Left forelimb (tissue), 1 donor: ENCODE data around the gene VSIG1.

Experiments used
- DNase-seq: peaks from one replicate; pipeline ENCODE4 v3.0.0-alpha.2; 2018; ENCODE audit warnings: low spot score

VSIG1 gene

DNA sequence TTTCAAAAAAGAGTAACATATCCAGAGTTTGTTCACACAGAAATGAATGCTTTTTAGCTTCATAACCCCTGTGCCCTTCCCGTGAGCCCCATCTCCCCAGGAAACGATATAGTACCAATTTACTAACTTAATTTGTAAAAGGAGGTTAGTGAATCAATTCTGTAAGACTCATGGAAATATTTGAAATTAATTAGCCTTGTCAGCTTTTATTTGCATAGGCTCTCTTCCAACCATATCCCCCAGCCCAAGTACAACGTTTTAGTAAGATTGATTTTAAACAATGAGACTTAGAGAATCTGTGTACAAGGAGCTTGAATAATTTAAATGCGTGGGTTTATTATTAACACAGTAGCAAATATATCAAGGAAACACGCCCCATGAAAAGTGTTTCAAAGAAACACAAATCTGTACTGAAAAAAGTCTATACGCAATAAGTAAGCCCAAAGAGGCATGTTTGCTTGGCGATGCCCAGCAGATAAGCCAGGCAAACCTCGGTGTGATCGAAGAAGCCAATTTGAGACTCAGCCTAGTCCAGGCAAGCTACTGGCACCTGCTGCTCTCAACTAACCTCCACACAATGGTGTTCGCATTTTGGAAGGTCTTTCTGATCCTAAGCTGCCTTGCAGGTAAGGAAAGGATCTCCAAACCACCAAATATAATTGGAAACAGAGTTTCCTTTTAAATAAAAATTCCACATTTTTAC, at the start of gene VSIG1:
Gene VSIG1, plus strand, starts transcription at position 512 of the 703 bp plus-strand sequence. Its CDS starts 66 bp downstream, at position 578.
- no peak for DNase-seq

DNA sequence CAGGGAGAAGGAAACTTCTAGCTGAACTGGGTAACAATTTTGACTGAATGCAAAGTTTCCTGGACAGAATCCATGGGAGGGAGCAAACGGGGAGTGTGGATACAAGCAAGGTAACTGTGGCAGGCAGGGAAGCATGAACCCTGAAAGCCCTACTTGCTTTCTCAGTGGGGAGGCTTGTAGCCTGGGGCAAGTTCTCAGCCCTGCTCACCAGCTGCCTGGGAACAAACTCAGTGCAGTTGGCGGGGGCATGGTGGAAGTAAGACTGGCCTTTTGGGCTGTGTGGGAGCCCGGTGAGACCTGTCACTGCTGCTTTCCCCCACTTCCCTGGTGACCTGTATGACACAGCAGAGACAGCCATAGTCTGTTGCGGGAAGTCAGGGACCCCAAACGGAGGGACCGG, 48.7 kb upstream of the VSIG1 start:
- DNase-seq: no peak

GRCh38 chrX:108000751-108001150, 44.1 kb upstream of the VSIG1 start:
- DNase-seq: no peak

DNA sequence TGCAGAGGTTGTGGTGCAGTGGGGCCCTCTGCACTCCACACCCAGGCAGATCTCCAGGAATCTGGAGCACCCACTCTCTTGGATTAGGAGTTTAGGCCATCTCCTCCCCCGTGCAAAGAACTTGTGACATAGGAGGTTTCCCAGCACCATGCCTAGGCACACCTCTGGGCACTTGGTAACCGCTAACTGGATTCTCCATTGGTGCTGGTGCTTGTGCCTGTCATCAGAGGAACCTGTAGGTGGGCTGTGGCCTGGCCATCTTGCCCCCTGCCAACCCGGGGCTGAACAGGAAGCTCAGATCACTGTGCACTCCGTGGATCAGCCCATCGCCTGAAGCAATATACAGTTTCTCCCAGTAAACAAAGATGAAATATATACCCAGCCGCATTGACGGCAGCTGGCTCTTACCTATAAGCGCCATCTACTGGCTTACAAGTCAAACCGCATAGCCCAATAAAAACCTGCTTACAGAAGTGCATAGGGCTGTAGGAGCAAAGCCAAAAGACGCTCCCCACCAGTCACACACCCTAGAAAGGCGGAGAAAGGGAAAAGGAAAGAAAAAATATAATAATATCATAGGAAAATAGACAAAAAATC, 43.5 kb upstream of the VSIG1 start:
- DNase-seq: no peak

DNA sequence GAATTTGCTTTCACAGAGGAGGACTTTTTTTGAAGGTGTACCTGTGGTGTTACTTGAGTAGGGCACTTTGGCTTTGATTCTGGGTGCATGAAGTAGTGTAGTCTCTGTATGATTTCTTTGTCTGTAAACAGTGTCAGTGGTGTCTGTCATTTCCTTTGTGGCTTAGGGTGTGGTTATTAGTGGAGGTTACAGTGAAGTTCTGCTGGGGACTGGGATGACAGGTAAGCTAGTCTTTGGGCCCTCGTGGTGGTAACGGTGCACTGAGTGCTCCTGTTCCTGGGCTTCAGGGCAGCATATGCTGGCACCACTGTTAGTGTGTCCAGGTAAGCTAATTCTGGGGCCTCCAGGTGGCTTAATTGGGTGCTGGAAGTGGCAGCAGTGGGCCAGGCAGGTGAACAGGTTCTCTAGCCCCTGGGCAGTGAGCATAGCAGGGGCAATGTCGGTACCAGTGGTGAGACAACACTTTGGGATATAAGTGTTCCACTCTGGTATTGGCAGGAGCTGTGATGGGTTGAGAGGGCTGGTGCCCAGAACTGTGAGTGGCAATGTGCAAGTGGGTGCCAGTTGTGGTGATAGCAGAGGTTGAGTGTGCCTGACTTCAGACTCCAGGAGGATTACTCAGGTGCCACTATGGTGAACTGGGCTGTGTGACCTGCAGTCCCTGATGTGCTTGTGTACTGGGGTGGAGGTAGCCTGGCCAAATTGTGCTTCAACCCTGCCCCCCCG, 26.0 kb upstream of the VSIG1 start:
- no peak for DNase-seq

- DNase-seq: no peak
Observed at GRCh38 chrX:108019382-108019875, 25.4 kb upstream of the VSIG1 start.

DNA sequence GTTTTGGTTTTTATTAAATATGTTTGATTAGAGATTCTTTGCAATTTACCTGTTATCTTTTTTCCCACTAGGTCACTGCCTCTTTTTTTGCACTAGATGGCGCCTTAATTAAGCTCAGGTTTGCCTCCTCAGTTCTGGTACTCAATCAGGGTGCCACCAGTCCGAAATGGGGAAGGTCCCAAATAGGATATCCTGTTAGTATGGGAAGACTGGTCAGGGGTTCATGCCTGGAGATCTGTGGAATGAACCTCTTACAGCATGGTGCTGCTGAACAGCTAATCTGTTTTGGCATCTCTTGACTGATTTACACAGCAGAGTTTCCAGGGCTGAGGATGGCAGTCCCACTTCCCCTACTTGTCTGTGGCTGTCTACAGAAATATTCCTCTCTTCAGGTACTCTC, 24.2 kb upstream of the VSIG1 start:
- no peak for DNase-seq

- no peak for DNase-seq
Observed at GRCh38 chrX:108022491-108023089, 22.3 kb upstream of the VSIG1 start.

DNA sequence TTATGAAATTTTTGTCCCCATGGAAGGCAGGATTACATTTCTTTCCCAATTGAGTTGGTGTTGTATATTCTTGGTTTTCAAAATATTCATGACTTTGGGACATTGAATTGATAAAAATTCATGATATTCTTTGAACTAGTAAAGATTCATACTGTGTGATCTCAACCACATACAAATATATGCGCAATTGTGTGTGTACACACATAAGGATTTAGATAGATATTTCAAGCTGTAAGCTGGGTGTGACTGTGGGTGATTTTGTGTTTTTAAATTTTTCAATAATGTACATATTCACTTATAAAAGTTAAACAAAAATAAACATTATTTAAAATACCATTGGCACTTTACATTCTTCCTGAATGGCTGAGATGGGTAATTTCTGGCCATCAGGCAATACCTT, 19.5 kb upstream of the VSIG1 start:
- no peak for DNase-seq

DNA sequence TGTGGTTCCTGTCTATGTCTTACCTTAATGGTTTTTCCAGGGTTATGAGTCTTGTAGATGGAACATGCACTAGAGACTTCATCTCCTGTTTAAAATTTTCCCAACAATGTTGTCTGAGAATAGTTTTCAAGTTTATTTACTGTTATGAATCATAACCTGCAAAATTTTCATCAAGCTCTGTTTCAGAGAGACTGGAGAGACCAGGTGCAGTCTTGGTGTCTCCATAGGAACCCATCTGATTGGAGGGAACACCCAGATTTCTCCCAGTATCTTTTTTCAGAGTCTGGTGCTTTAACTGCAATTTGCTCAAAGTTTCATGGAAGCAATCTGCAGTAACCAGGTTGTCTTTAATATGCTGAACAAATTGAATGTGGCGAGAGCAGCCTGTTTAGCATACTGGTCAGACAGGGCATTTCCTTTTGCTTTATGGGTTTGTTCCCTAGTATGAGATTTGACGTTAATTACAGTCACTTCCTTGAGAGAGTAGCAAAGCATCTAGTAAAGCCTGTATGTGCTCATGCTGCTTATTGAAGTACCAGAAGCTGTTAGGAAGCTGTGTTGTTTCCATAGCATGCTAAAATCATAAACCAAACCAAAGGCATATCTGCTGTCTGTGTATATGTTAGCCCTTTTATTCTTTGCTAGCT, 18.8 kb upstream of the VSIG1 start:
- DNase-seq: no peak

- no peak for DNase-seq
Observed at GRCh38 chrX:108028854-108029253, 16.0 kb upstream of the VSIG1 start.

DNA sequence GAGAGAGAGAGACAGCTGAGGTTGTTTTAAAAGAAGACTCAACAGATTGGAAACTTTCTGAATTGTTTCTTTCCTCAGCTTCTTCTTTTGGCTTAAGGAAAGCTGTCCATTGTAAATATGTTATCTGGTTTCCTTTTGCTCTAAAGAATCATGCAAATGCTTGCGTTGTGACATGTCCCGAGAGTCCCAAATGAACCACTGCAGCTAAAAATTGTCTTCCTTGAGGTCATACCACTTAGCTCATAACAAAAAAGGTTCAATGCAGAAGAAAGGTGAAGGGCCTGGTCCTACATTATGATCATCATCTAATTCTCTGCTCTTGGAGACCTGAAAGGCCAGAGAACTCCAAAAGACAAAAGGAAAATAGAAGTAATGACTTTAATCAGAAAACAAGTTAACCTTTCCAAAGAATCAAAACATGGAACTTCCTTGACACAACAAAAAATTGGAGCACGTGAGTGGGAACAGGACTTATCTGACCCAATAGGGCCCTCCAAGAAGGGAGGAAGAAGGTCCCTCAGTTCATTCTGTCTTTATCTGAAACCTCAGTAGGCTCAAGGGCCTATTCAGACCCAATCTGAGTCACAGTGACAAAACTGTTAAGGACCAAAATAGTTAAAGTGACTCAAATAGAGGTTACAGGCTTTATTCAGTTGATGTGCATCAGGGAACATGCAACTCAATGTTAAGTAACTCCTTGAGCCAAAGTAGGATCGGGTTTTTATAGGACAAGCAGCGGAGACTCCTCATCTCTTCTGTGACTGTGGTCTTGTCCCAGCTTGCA, 14.7 kb upstream of the VSIG1 start:
- no peak for DNase-seq

DNA sequence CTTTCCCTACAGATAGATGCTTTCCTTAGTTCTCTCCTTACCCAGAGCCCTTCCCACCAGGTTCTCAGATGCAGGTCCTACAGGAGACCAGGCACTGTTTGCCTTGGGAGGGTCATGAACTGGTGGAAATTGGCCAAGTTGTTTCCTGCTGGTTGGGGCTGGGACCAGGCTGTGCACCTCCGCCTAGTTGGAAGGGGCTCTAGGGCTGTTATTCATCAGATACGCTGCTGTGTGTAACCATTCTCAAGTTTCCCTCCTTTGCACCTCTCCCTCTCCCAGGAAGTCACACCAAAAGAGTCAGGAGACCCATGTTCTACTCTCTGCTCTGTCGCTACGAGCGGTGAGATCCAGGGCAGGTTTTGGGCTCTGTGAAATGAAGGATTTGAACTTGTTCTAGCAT, 11.9 kb upstream of the VSIG1 start:
- no peak for DNase-seq

DNA sequence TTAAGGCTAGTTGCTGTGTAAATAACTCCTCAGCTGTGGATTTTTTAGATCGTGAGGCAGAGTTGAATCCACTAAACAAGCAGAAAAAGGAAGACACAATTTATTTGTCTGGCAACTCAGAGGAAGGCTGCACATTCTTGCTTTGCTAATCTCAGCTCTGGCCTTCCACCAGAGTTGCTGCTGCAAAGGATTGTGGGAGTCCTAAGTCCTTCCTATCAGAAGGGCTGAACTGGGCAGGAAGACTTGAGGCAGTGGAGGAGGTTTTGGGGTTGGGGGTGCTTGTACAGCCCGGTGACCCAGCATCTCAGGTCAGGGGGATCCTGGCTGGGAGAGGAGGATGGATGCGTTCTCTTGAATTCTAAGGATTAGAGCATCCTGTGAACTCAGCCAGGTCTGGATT, 11.0 kb upstream of the VSIG1 start:
- DNase-seq: no peak

DNA sequence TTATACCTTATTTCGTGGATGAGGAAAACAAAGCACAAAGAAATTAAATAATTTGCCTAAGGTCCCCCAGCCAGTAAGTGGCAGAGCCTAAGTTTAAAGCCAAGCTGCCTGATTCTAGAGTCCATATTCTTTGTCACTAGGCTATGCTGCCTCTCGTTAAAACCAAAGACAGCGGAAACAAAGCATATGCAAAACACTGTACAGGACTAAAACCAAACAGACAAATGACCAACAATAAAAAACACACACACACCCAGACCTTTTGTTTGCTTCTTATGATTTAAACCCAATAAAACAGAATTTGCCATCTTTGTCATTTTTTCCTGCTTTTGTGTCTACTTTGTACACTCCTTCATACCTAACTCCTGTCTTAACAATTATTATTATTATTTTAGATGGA, 10.1 kb upstream of the VSIG1 start:
- DNase-seq: no peak

GRCh38 chrX:108036298-108036973, 8.4 kb upstream of the VSIG1 start:
- DNase-seq: no peak

GRCh38 chrX:108049649-108050048, 4.8 kb downstream of the VSIG1 start:
- DNase-seq: no peak

DNA sequence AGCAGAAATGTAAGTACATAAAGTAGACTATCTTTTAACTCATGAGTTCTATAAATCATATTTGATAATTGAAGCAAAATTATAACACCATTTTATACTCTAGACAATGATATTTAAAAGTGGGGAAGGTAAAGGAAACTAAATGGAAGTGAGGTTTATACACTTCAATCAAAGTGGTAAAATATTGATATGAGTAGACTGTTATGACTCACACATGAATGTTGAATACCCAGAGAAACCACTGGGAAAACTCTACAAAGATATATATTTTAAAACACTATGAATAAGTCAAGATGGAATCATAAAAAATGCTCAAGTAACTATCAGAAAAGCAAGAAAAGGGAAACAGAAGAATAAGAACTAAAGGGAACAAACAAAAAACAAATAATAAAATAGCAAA, 8.4 kb downstream of the VSIG1 start:
- no peak for DNase-seq

GRCh38 chrX:108055546-108055945, 10.7 kb downstream of the VSIG1 start:
- no peak for DNase-seq

DNA sequence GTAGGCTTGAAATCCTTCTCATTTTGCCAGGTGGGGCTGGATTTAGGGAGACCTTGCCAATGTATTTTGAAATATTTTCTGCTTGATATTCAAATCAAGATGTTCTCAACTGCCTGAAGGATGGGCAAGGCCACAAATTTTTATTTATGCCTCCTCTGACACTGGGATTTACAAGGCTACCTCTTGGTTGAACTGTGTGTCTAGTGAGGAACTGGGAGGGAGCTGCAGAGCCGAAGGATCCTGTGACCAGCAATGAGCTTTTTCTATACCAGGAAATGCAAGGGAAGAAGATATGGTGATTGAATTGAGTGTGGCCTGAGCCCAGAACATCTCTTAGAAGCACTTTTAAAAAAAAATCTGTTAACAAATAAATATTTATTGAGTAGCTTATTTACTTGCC, 14.9 kb downstream of the VSIG1 start:
- DNase-seq: no peak

- DNase-seq: no peak
Observed at GRCh38 chrX:108064001-108064400, 19.1 kb downstream of the VSIG1 start.
